ENCODE results near the gene ALDOC. TPM values are rescaled to one million over a fixed set of nuclear protein-coding genes. Genes with fewer than 3 reads are reported as not detected.

ALDOC gene
- total RNA-seq, 1 experiment from 2014 or later = 6.0 TPM

DNA sequence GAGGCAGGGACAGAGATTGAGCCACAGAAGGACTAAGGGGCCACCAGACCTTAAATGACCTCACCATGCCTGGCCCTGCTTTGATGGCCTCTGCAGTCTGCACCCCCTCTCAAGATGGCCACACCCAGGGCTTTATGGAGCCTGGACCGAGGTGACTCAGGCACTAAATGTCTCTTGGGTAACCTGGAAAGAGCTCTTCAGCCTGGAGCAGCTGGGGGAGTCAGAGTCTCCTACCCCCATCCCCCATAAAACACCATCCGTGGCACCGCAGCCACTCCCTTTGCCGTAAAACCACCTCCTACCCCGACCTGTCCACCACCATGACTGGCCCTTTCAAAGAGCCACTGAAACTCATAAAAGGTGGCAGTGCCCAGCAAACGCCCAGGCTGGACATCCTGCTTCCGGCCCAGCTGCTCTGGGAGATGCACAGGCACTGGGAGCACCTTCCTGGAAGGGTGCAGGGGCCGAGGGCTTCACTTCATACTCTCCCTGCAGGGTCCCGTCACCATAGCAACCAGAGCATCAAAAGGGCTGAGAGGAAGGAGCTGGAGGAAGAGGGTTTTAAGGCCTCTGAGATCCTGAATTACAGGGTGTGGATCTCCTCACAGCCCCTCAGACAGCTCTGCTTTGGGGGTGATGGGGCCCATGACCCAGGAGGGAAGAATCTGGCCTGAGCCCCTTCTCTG lies 48.2 kb downstream of the ALDOC start:
- ChIA-PET CTCF (interaction anchor here (0.8 to 1.3 kb wide), 6 partner anchors 8 to 33 kb away, joined by 3 to 8 read pairs (median 5); no protein-coding TSS in a partner anchor), POLR2A (interaction anchor here (0.6 to 1.1 kb wide), 4 partner anchors 19 to 171 kb away, joined by 3 to 4 read pairs (median 3); partner anchors contain the start of gene POLDIP2)
- peak; percentile 35 for DNase-seq (ENCODE audit: unreplicated experiment)
- intact Hi-C loops (cut with micrococcal nuclease) = no loop called here
- Mint-ChIP-seq H3K4me3 (ENCODE audit: unreplicated experiment) (no peak overlapping the region), H3K9me3 (ENCODE audit: unreplicated experiment) (no peaks in the 10 kb centered on the region), H3K4me1 (ENCODE audit: insufficient read depth, unreplicated experiment) (peaks cover 43% of the 10 kb centered on the region), H3K36me3 (ENCODE audit: insufficient read depth, unreplicated experiment) (no peaks in the 10 kb centered on the region), H3K27ac (ENCODE audit: low read depth, unreplicated experiment) (no peak overlapping the region), H3K27me3 (ENCODE audit: insufficient read depth, unreplicated experiment) (no peaks in the 10 kb centered on the region)
- no TSS peak for BruUV-seq (replicated peaks)
- no peak for TF ChIP-seq CTCF (IDR thresholded peaks at IDR 0.05; ENCODE audit: unreplicated experiment)

- no peaks in the 10 kb centered on the region for H3K27me3 Mint-ChIP-seq (ENCODE audit: insufficient read depth, unreplicated experiment)
- no peak overlapping the region for H3K4me3 Mint-ChIP-seq (ENCODE audit: unreplicated experiment)
- POLR2A ChIA-PET = interaction anchor here (0.6 to 1.1 kb wide), 4 partner anchors 19 to 170 kb away, joined by 3 to 4 read pairs (median 3); partner anchors contain the start of gene POLDIP2
- no peak for DNase-seq (ENCODE audit: unreplicated experiment)
- no peak for TF ChIP-seq CTCF (IDR thresholded peaks at IDR 0.05; ENCODE audit: unreplicated experiment)
- no TSS peak for BruUV-seq (replicated peaks)
- intact Hi-C loops (cut with micrococcal nuclease) = no loop called here
- H3K36me3 Mint-ChIP-seq (ENCODE audit: insufficient read depth, unreplicated experiment) = no peaks in the 10 kb centered on the region
- CTCF ChIA-PET = interaction anchor here (0.7 to 1.3 kb wide), 5 partner anchors 8 to 34 kb away, joined by 3 to 8 read pairs (median 3); no protein-coding TSS in a partner anchor
- no peaks in the 10 kb centered on the region for H3K9me3 Mint-ChIP-seq (ENCODE audit: unreplicated experiment)
- H3K27ac Mint-ChIP-seq (ENCODE audit: low read depth, unreplicated experiment) = no peak overlapping the region
- H3K4me1 Mint-ChIP-seq (ENCODE audit: insufficient read depth, unreplicated experiment) = peaks cover 38% of the 10 kb centered on the region
Measured at GRCh38 chr17:28527859-28528258, 48.8 kb downstream of the ALDOC start.

DNA sequence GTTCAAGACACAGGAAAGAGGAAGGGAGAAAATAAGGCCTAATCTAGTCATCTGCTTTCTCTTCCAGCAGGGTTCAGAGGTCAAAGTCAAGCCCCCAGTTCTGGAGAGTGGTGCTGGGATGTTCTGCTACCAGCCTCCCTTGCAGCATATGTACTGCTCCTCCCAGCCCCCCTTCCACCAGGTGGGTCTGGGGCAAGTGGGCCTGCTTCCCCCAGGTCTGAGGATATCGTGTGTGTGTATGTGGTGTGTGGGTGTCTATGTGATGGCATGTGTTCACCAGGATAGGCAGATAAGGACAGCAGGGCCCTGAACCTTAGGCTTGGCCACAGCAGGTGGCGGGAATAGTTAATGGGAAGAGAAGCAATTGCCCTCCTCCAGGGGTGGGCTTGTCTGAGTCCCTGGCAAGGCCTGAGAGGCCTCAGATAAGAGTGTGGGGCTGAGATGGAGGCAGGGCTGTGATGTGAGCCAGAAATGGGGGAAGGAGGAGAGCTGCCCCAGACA lies 49.5 kb downstream of the ALDOC start:
- intact Hi-C loops (cut with micrococcal nuclease) = no loop called here
- Mint-ChIP-seq H3K36me3 (ENCODE audit: insufficient read depth, unreplicated experiment) (no peaks in the 10 kb centered on the region), H3K9me3 (ENCODE audit: unreplicated experiment) (no peaks in the 10 kb centered on the region), H3K4me3 (ENCODE audit: unreplicated experiment) (no peak overlapping the region), H3K27me3 (ENCODE audit: insufficient read depth, unreplicated experiment) (no peaks in the 10 kb centered on the region), H3K4me1 (ENCODE audit: insufficient read depth, unreplicated experiment) (peaks cover 33% of the 10 kb centered on the region), H3K27ac (ENCODE audit: low read depth, unreplicated experiment) (no peak overlapping the region)
- CTCF ChIA-PET = interaction anchor here (0.7 to 1.8 kb wide), 5 partner anchors 13 to 32 kb away, joined by 3 to 8 read pairs (median 5); no protein-coding TSS in a partner anchor
- no peak for TF ChIP-seq CTCF (IDR thresholded peaks at IDR 0.05; ENCODE audit: unreplicated experiment)
- no TSS peak for BruUV-seq (replicated peaks)
- POLR2A ChIA-PET = interaction anchor here (0.6 to 1.1 kb wide), 3 partner anchors 24 to 170 kb away, joined by 3 read pairs; partner anchors contain the start of gene POLDIP2
- DNase-seq (ENCODE audit: unreplicated experiment) = no peak

DNA sequence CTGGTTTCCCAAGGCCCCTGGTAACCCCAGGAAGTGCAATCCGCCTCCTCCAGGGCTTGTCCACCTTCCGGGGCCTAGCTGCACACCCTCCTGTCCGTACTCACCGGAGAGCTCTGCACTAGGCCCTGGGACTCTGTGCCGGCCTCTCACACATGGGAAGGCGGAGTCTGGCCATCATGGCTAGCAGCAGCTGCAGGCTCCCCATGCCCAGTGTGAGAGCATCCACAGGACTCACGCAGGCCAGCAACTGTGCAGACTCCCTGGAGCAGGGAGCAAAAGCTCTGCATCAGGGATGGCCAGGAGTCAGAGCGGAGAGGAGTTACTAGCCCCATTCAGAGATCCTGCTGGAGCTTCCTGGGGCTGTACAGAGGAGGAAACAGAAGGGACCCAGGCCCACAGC lies 50.3 kb downstream of the ALDOC start:
- no peak overlapping the region for H3K27ac Mint-ChIP-seq (ENCODE audit: low read depth, unreplicated experiment)
- ChIA-PET CTCF (interaction anchor here (0.6 to 1.8 kb wide), 4 partner anchors 8 to 23 kb away, joined by 3 to 6 read pairs (median 5); no protein-coding TSS in a partner anchor), POLR2A (interaction anchor here (0.6 to 1.6 kb wide), 4 partner anchors 9 to 183 kb away, joined by 3 to 7 read pairs (median 3); no protein-coding TSS in a partner anchor)
- no peak for TF ChIP-seq CTCF (IDR thresholded peaks at IDR 0.05; ENCODE audit: unreplicated experiment)
- peaks cover 33% of the 10 kb centered on the region for H3K4me1 Mint-ChIP-seq (ENCODE audit: insufficient read depth, unreplicated experiment)
- no peaks in the 10 kb centered on the region for H3K27me3 Mint-ChIP-seq (ENCODE audit: insufficient read depth, unreplicated experiment)
- no peaks in the 10 kb centered on the region for H3K9me3 Mint-ChIP-seq (ENCODE audit: unreplicated experiment)
- no peaks in the 10 kb centered on the region for H3K36me3 Mint-ChIP-seq (ENCODE audit: insufficient read depth, unreplicated experiment)
- no peak overlapping the region for H3K4me3 Mint-ChIP-seq (ENCODE audit: unreplicated experiment)
- BruUV-seq (replicated peaks) = no TSS peak
- intact Hi-C loops (cut with micrococcal nuclease) = no loop called here
- no peak for DNase-seq (ENCODE audit: unreplicated experiment)

All from MCF 10A (cell line).